Endothelial cell of umbilical vein (primary cell): Measurements from ENCODE around the gene PLSCR2. TPM values are rescaled to one million over a fixed set of nuclear protein-coding genes. Genes with fewer than 3 reads are reported as not detected.

Experiments
- BruUV-seq: library from RNA; stranded (reverse); fragments of 400-500 nt; replicated peaks from 2 replicates; lab custom pipeline; 2021; lab: Mats Ljungman, UMichigan
- CTCF ChIA-PET: fragments of 300-600, 350-600 bp; sonication (Branson Sonifier 250); formaldehyde crosslinking; loops from one replicate; lab custom pipeline; 2021; ENCODE audit warnings: antibody characterized with exemption, inconsistent platforms; lab: Charles Lee
- POLR2A ChIA-PET: fragments of 300-600, 350-600 bp; sonication (Branson Sonifier 250); formaldehyde crosslinking; loops from one replicate; lab custom pipeline; 2021; ENCODE audit warnings: antibody characterized with exemption, inconsistent platforms; lab: Charles Lee
- DNase-seq: peaks from one replicate; pipeline ENCODE4 v3.0.0-alpha.2; 2011; ENCODE audit warnings: low read depth, low spot score
- FAIRE-seq: peaks from 2 replicates; lab custom pipeline; 2011; peaks lifted over from hg19 to GRCh38; lab: Jason Lieb, UNC
- H2AFZ ChIP-seq: 2 replicates; pipeline ENCODE4 v1.6.0; 2012; ENCODE audit warnings: low read depth, low read length, control low read depth, inconsistent platforms
- H3K27ac ChIP-seq: 2 replicates; pipeline ENCODE4 v1.5.1; 2011; ENCODE audit warnings: low read depth, mild to moderate bottlenecking, control low read depth, low read length, moderate library complexity; ENCODE audit not compliant: insufficient read depth
- H3K27me3 ChIP-seq, 2 experiments: 2 replicates each; pipeline versions ENCODE4 v1.6.0 to v1.6.1; 2011; ENCODE audit warnings: low read length in 2 of 2, mixed read lengths in 1 of 2; ENCODE audit not compliant: control insufficient read depth in 2 of 2, insufficient read depth in 2 of 2
- H3K36me3 ChIP-seq, 2 experiments: 2 replicates in 1 of 2; 3 replicates in 1 of 2; pipeline ENCODE4 v1.5.1; 2011; ENCODE audit warnings: low read length in 2 of 2, mild to moderate bottlenecking in 1 of 2, moderate library complexity in 1 of 2; ENCODE audit not compliant: control insufficient read depth in 2 of 2, insufficient read depth in 2 of 2; ENCODE audit errors: extremely low read depth in 1 of 2
- H3K4me1 ChIP-seq: 3 replicates; pipeline ENCODE4 v1.5.1; 2011; ENCODE audit warnings: mild to moderate bottlenecking, low read length; ENCODE audit not compliant: control insufficient read depth, insufficient read depth; ENCODE audit errors: extremely low read depth
- H3K4me2 ChIP-seq: 2 replicates; pipeline ENCODE4 v1.6.1; 2011; ENCODE audit warnings: low read length, control low read depth, mixed read lengths; ENCODE audit not compliant: insufficient read depth
- H3K4me3 ChIP-seq, 3 experiments: fragments of 200-600 bp in 1 of 3; sonication (generic), shearing (Covaris generic) in 1 of 3; replicated peaks in 1 of 3; 2 replicates each; pipeline ENCODE4 v1.5.1; 2011 to 2016; ENCODE audit warnings: control low read depth in 3 of 3, low read length in 3 of 3, mild to moderate bottlenecking in 2 of 3, inconsistent platforms in 1 of 3, low read depth in 1 of 3, moderate library complexity in 1 of 3; ENCODE audit not compliant: insufficient read depth in 1 of 3
- H3K79me2 ChIP-seq: 2 replicates; pipeline ENCODE4 v1.6.0; 2012; ENCODE audit warnings: low read length, inconsistent platforms; ENCODE audit not compliant: control insufficient read depth, insufficient read depth
- H3K9ac ChIP-seq: replicated peaks from 2 replicates; pipeline ENCODE3; 2011; ENCODE audit warnings: low read length, control low read depth; ENCODE audit not compliant: insufficient read depth; ENCODE audit errors: extremely low read depth
- H3K9me1 ChIP-seq: replicated peaks from 3 replicates; pipeline ENCODE4 v1.6.0; 2011; ENCODE audit warnings: mild to moderate bottlenecking, low read length; ENCODE audit not compliant: control insufficient read depth, insufficient read depth; ENCODE audit errors: extremely low read depth
- H3K9me3 ChIP-seq: replicated peaks from 2 replicates; pipeline ENCODE4 v1.5.1; 2012; ENCODE audit warnings: low read length, inconsistent platforms; ENCODE audit not compliant: control insufficient read depth, insufficient read depth
- H4K20me1 ChIP-seq: replicated peaks from 2 replicates; pipeline ENCODE3; 2011; ENCODE audit warnings: mild to moderate bottlenecking, low read length; ENCODE audit not compliant: control insufficient read depth, insufficient read depth; ENCODE audit errors: extremely low read depth
- EZH2 ChIP-seq: IDR thresholded peaks from 2 replicates; pipeline ENCODE4 v1.6.1; 2012; ENCODE audit warnings: borderline replicate concordance, low read depth, mild to moderate bottlenecking, moderate library complexity, low read length, inconsistent platforms; ENCODE audit not compliant: severe bottlenecking
- FOS ChIP-seq: IDR thresholded peaks from 2 replicates; pipeline ENCODE4 v1.6.1; 2011; ENCODE audit warnings: mild to moderate bottlenecking, low read length, moderate library complexity, borderline replicate concordance; ENCODE audit not compliant: insufficient read depth
- GATA2 ChIP-seq: IDR thresholded peaks from 2 replicates; pipeline ENCODE4 v1.7.0; 2011; ENCODE audit warnings: low read depth, mild to moderate bottlenecking, moderate library complexity, mixed read lengths, low read length; ENCODE audit not compliant: insufficient read length, insufficient read depth
- JUN ChIP-seq: IDR thresholded peaks from 2 replicates; pipeline ENCODE4 v1.6.1; 2011; ENCODE audit warnings: borderline replicate concordance, low read depth; ENCODE audit not compliant: insufficient read length, insufficient read depth
- MYC ChIP-seq: IDR thresholded peaks from one replicate; pipeline ENCODE4 v1.6.1; 2011; ENCODE audit warnings: mild to moderate bottlenecking, low read depth, low read length
- POLR2A ChIP-seq: IDR thresholded peaks from 2 replicates; pipeline ENCODE4 v1.6.1; 2012; ENCODE audit warnings: low read depth, mild to moderate bottlenecking, control low read depth, low read length
- POLR2AphosphoS5 ChIP-seq: IDR thresholded peaks from 2 replicates; pipeline ENCODE4 v1.6.1; 2012; ENCODE audit warnings: low read depth, mild to moderate bottlenecking, control low read depth, low read length, moderate library complexity; ENCODE audit not compliant: insufficient read depth
- dilution Hi-C: fragments of 300-500 bp; cut with MboI; formaldehyde crosslinking; loops from one replicate; pipeline ENCODE4 v1.15.0; 2019; ENCODE audit warnings: low sequenced_read_pairs; ENCODE audit not compliant: extremely low pct_ligation_motif_present
- intact Hi-C: fragments of 100-400 bp; cut with micrococcal nuclease; formaldehyde crosslinking; loops from one replicate; pipeline ENCODE4 v1.10.0; 2022
- polyA plus RNA-seq, 4 experiments: library from polyadenylated mRNA; depleted of rRNA in 3 of 4; stranded (reverse) in 3 of 4; unstranded in 1 of 4; fragments of >200 nt; gene quantifications; 2 replicates each; pipeline versions ENCODE4 v1.2.1 to v1.2.3, GENCODE V29; 2011 to 2012; ENCODE audit warnings: missing spikeins in 1 of 4
- total RNA-seq: library from RNA; stranded (reverse); gene quantifications from 2 replicates; pipeline ENCODE4 v1.2.3, GENCODE V29; 2021
- TF ChIP-seq, protein P1 (sequence below), 2 donors: IDR thresholded peaks; 1 replicate in 1 of 2; 2 replicates in 1 of 2; pipeline ENCODE4 v1.5.1; 2011; ENCODE audit warnings: low read length in 2 of 2, mild to moderate bottlenecking in 2 of 2, moderate library complexity in 2 of 2, control low read depth in 1 of 2, inconsistent platforms in 1 of 2, low read depth in 1 of 2; ENCODE audit not compliant: insufficient read depth in 1 of 2; ENCODE audit errors: extremely low read depth in 1 of 2
- TF ChIP-seq, protein P2 (sequence below): IDR thresholded peaks from 2 replicates; pipeline ENCODE4 v1.6.1; 2011; ENCODE audit not compliant: insufficient read depth, insufficient read length

PLSCR2 gene
- total and polyA plus RNA-seq, 2 donors (not counting 3 experiments of a cell fraction or from before 2014, with no cell fraction given): not detected

DNA sequence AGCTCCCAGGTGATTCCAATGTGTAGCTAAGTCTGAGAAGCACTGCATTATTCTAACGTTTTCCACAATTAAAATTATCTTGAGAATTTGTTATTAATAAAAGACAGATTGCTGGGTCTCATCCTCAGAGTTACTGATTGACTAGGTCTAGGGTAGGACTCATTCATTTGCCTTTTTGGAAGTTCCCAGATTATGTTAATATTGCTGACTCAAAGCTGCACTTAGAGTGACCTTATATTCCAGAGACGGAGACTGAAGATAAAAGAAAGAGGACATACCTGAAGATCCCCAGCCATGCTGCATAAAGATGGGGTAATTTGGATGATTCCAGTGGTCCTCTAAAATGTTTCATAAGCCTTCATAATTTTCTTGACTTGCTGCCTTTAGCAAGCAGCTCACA, 81.8 kb downstream of the PLSCR2 start:
- Histone ChIP-seq H3K36me3 (no peaks in the 10 kb centered on the region), H3K9me1 (no peaks in the 10 kb centered on the region), H3K27ac (no peak overlapping the region), H4K20me1 (no peaks in the 10 kb centered on the region), H3K4me2 (no peak overlapping the region), H3K4me1 (no peaks in the 10 kb centered on the region), H2AFZ (no peak overlapping the region), H3K79me2 (no peaks in the 10 kb centered on the region), H3K9me3 (no peaks in the 10 kb centered on the region), H3K9ac (no peak overlapping the region), H3K4me3 (no peak overlapping the region), H3K27me3 (no peaks in the 10 kb centered on the region)
- CTCF ChIA-PET: interaction anchor here (0.8 to 1.6 kb wide), 4 partner anchors 9 to 162 kb away, joined by 3 to 5 read pairs (median 3); no protein-coding TSS in a partner anchor
- DNase-seq (no peak), FAIRE-seq (no peak)
- intact Hi-C loops: no loop called here
- dilution Hi-C loops: no loop called here
- TF ChIP-seq POLR2A (no peak), MYC (no peak), EZH2 (no peak), FOS (no peak), POLR2AphosphoS5 (no peak), GATA2 (no peak), JUN (no peak)
- TF ChIP-seq, protein P1, sequence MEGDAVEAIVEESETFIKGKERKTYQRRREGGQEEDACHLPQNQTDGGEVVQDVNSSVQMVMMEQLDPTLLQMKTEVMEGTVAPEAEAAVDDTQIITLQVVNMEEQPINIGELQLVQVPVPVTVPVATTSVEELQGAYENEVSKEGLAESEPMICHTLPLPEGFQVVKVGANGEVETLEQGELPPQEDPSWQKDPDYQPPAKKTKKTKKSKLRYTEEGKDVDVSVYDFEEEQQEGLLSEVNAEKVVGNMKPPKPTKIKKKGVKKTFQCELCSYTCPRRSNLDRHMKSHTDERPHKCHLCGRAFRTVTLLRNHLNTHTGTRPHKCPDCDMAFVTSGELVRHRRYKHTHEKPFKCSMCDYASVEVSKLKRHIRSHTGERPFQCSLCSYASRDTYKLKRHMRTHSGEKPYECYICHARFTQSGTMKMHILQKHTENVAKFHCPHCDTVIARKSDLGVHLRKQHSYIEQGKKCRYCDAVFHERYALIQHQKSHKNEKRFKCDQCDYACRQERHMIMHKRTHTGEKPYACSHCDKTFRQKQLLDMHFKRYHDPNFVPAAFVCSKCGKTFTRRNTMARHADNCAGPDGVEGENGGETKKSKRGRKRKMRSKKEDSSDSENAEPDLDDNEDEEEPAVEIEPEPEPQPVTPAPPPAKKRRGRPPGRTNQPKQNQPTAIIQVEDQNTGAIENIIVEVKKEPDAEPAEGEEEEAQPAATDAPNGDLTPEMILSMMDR (IDR thresholded peaks at IDR 0.05; ENCODE audit: extremely low read depth in 1 of 2, insufficient read depth in 1 of 2, low read depth in 1 of 2, low read length in 2 of 2): no peak
- TF ChIP-seq, protein P2, sequence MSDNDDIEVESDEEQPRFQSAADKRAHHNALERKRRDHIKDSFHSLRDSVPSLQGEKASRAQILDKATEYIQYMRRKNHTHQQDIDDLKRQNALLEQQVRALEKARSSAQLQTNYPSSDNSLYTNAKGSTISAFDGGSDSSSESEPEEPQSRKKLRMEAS: no peak
- POLR2A ChIA-PET: no interaction called here
- no TSS peak for BruUV-seq
